Measurements from ENCODE around the gene KIF1C. TPM values are rescaled to one million over a fixed set of nuclear protein-coding genes. Genes with fewer than 3 reads are reported as not detected.

Gene KIF1C
- total RNA-seq, 1 experiment from 2014 or later: 95.9 TPM

- TF ChIP-seq CTCF (conservative IDR thresholded peaks at IDR 0.05; ENCODE audit: low read depth, low read length): no peak
- TF ChIP-seq EZH2 (IDR thresholded peaks at IDR 0.05; ENCODE audit: borderline replicate concordance, low read depth, low read length, poor library complexity, severe bottlenecking): no peak
- DNase-seq (ENCODE audit: low spot score): no peak
- CTCF ChIA-PET: no interaction called here
- Histone ChIP-seq H3K4me3 (ENCODE audit: low read depth, low read length, poor library complexity, severe bottlenecking) (no peak overlapping the region), H3K4me1 (ENCODE audit: insufficient read depth, low read length, poor library complexity, severe bottlenecking) (peaks cover 11% of the 10 kb centered on the region), H3K27ac (ENCODE audit: low read depth, low read length, poor library complexity, severe bottlenecking) (no peak overlapping the region), H3K27me3 (replicated peaks; ENCODE audit: insufficient read depth, low read depth, low read length, poor library complexity) (no peaks in the 10 kb centered on the region), H3K9me3 (ENCODE audit: low read depth, low read length, poor library complexity, severe bottlenecking) (no peaks in the 10 kb centered on the region), H3K36me3 (ENCODE audit: insufficient read depth, low read length, poor library complexity, severe bottlenecking) (no peaks in the 10 kb centered on the region)
- no TSS peak for BruUV-seq (replicated peaks)
- intact Hi-C loops (cut with micrococcal nuclease; ENCODE audit: unreplicated experiment): no loop called here
- POLR2A ChIA-PET (ENCODE audit: low non-redundant PET): no interaction called here
Observed at GRCh38 chr17:4972322-4972721, 25.4 kb upstream of the KIF1C start.

- intact Hi-C loops (cut with micrococcal nuclease; ENCODE audit: unreplicated experiment): no loop called here
- no peak overlapping the region for H3K27ac ChIP-seq (ENCODE audit: low read depth, low read length, poor library complexity, severe bottlenecking)
- no peak for DNase-seq (ENCODE audit: low spot score)
- H3K4me3 ChIP-seq (ENCODE audit: low read depth, low read length, poor library complexity, severe bottlenecking): no peak overlapping the region
- TF ChIP-seq EZH2 (IDR thresholded peaks at IDR 0.05; ENCODE audit: borderline replicate concordance, low read depth, low read length, poor library complexity, severe bottlenecking) (no peak), CTCF (conservative IDR thresholded peaks at IDR 0.05; ENCODE audit: low read depth, low read length) (no peak)
- H3K9me3 ChIP-seq (ENCODE audit: low read depth, low read length, poor library complexity, severe bottlenecking): no peaks in the 10 kb centered on the region
- BruUV-seq (replicated peaks): no TSS peak
- H3K4me1 ChIP-seq (ENCODE audit: insufficient read depth, low read length, poor library complexity, severe bottlenecking): peaks cover 11% of the 10 kb centered on the region
- CTCF ChIA-PET: no interaction called here
- POLR2A ChIA-PET (ENCODE audit: low non-redundant PET): no interaction called here
- H3K36me3 ChIP-seq (ENCODE audit: insufficient read depth, low read length, poor library complexity, severe bottlenecking): no peaks in the 10 kb centered on the region
- no peaks in the 10 kb centered on the region for H3K27me3 ChIP-seq (replicated peaks; ENCODE audit: insufficient read depth, low read depth, low read length, poor library complexity)
Observed at GRCh38 chr17:4972752-4973151, 25.0 kb upstream of the KIF1C start.

- BruUV-seq (replicated peaks): no TSS peak
- ChIA-PET CTCF (no interaction called here), POLR2A (ENCODE audit: low non-redundant PET) (no interaction called here)
- no peak overlapping the region for H3K4me3 ChIP-seq (ENCODE audit: low read depth, low read length, poor library complexity, severe bottlenecking)
- TF ChIP-seq CTCF (conservative IDR thresholded peaks at IDR 0.05; ENCODE audit: low read depth, low read length) (no peak), EZH2 (IDR thresholded peaks at IDR 0.05; ENCODE audit: borderline replicate concordance, low read depth, low read length, poor library complexity, severe bottlenecking) (no peak)
- intact Hi-C loops (cut with micrococcal nuclease; ENCODE audit: unreplicated experiment): no loop called here
- H3K9me3 ChIP-seq (ENCODE audit: low read depth, low read length, poor library complexity, severe bottlenecking): no peaks in the 10 kb centered on the region
- H3K36me3 ChIP-seq (ENCODE audit: insufficient read depth, low read length, poor library complexity, severe bottlenecking): peaks cover 2% of the 10 kb centered on the region
- no peak for DNase-seq (ENCODE audit: low spot score)
- H3K27ac ChIP-seq (ENCODE audit: low read depth, low read length, poor library complexity, severe bottlenecking): no peak overlapping the region
- no peaks in the 10 kb centered on the region for H3K27me3 ChIP-seq (replicated peaks; ENCODE audit: insufficient read depth, low read depth, low read length, poor library complexity)
- peaks cover 9% of the 10 kb centered on the region for H3K4me1 ChIP-seq (ENCODE audit: insufficient read depth, low read length, poor library complexity, severe bottlenecking)
Observed at GRCh38 chr17:4973256-4974114, 24.3 kb upstream of the KIF1C start.
